ENCODE data around the gene STXBP5.

The STXBP5 gene

GRCh38 chr6:147274776-147275175 is 70.6 kb downstream of the STXBP5 start:
- Histone ChIP-seq H3K27ac (ENCODE audit: low read depth, low read length) (no peak overlapping the region), H3K4me3 (ENCODE audit: low read length) (no peak overlapping the region), H3K9me3 (ENCODE audit: insufficient read depth, low read depth, low read length) (peaks cover 4% of the 10 kb centered on the region; the same call in 1 of the 2 replicates), H3K36me3 (ENCODE audit: insufficient read depth, low read length) (peaks cover 27% of the 10 kb centered on the region), H3K9ac (ENCODE audit: low read depth, low read length) (no peak overlapping the region), H3K4me1 (ENCODE audit: insufficient read depth, low read length) (no peaks in the 10 kb centered on the region), H3K27me3 (ENCODE audit: insufficient read depth, low read length) (no peaks in the 10 kb centered on the region)

DNA sequence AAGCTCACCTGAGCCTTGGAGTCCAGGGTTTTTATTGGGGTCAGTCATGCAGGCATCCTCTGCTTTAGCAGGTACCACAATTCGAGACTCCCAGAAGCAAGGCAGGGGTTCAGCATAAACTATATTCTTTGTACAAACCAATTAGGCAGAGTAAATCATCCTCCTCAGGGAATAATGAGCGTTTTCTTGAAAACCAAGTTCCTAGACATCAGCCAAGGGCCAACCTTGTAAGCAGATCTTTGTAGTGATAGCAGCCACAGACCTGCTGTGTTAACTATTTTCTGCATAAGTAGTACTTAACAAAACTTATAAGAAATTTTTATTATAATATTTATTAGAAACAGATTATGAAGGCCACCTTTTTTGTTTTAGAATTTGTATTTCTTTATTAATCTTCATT is 74.7 kb downstream of the STXBP5 start:
- Histone ChIP-seq H3K4me3 (ENCODE audit: low read length) (no peak overlapping the region), H3K4me1 (ENCODE audit: insufficient read depth, low read length) (no peaks in the 10 kb centered on the region), H3K9ac (ENCODE audit: low read depth, low read length) (no peak overlapping the region), H3K36me3 (ENCODE audit: insufficient read depth, low read length) (peaks cover 29% of the 10 kb centered on the region), H3K27ac (ENCODE audit: low read depth, low read length) (no peak overlapping the region), H3K27me3 (ENCODE audit: insufficient read depth, low read length) (no peaks in the 10 kb centered on the region), H3K9me3 (ENCODE audit: insufficient read depth, low read depth, low read length) (peaks cover 8% of the 10 kb centered on the region; the same call in 1 of the 2 replicates)
- 99% methylated on average over 2 of the region's 2 CpGs for WGBS

GRCh38 chr6:147279427-147279826 is 75.2 kb downstream of the STXBP5 start:
- no peak overlapping the region for H3K4me3 ChIP-seq (ENCODE audit: low read length)
- H3K9ac ChIP-seq (ENCODE audit: low read depth, low read length) = no peak overlapping the region
- peaks cover 29% of the 10 kb centered on the region for H3K36me3 ChIP-seq (ENCODE audit: insufficient read depth, low read length)
- no peak overlapping the region for H3K27ac ChIP-seq (ENCODE audit: low read depth, low read length)
- H3K4me1 ChIP-seq (ENCODE audit: insufficient read depth, low read length) = no peaks in the 10 kb centered on the region
- WGBS = no CpG with 5 or more reads among the region's 2 CpGs
- no peaks in the 10 kb centered on the region for H3K27me3 ChIP-seq (ENCODE audit: insufficient read depth, low read length)
- peaks cover 8% of the 10 kb centered on the region; the same call in 1 of the 2 replicates for H3K9me3 ChIP-seq (ENCODE audit: insufficient read depth, low read depth, low read length)

- peaks cover 8% of the 10 kb centered on the region; the same call in 1 of the 2 replicates for H3K9me3 ChIP-seq (ENCODE audit: insufficient read depth, low read depth, low read length)
- H3K4me1 ChIP-seq (ENCODE audit: insufficient read depth, low read length) = no peaks in the 10 kb centered on the region
- no peak overlapping the region for H3K27ac ChIP-seq (ENCODE audit: low read depth, low read length)
- H3K36me3 ChIP-seq (ENCODE audit: insufficient read depth, low read length) = peaks cover 29% of the 10 kb centered on the region
- H3K27me3 ChIP-seq (ENCODE audit: insufficient read depth, low read length) = no peaks in the 10 kb centered on the region
- H3K9ac ChIP-seq (ENCODE audit: low read depth, low read length) = no peak overlapping the region
- no peak overlapping the region for H3K4me3 ChIP-seq (ENCODE audit: low read length)
- 94% methylated on average over 1 of the region's 2 CpGs for WGBS
These were observed 77.8 kb downstream of the STXBP5 start for GRCh38 chr6:147281895-147282565.

DNA sequence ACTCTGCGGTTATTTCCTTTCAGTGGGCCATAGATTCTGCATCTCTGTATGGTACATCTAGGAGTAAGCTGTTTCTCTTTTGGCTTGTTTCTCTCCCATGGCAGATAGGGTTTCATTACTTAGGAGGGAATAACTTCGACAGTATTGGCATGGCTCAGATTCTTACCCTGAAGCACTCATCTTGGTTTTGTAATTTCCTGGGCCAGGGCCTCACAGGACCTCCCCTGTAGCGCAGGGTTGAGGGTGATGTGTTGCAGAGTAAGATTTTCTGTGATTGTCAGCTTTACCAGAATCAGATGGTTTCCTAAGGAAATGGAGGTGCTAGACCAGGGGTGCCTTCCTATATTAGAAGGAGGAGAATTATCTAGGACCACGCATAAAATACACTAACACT is 78.3 kb downstream of the STXBP5 start:
- no peaks in the 10 kb centered on the region for H3K4me1 ChIP-seq (ENCODE audit: insufficient read depth, low read length)
- H3K27ac ChIP-seq (ENCODE audit: low read depth, low read length) = no peak overlapping the region
- no peak overlapping the region for H3K4me3 ChIP-seq (ENCODE audit: low read length)
- H3K9ac ChIP-seq (ENCODE audit: low read depth, low read length) = no peak overlapping the region
- peaks cover 28% of the 10 kb centered on the region for H3K36me3 ChIP-seq (ENCODE audit: insufficient read depth, low read length)
- WGBS = 95% methylated on average over 3 of the region's 4 CpGs
- peaks cover 8% of the 10 kb centered on the region; the same call in 1 of the 2 replicates for H3K9me3 ChIP-seq (ENCODE audit: insufficient read depth, low read depth, low read length)
- no peaks in the 10 kb centered on the region for H3K27me3 ChIP-seq (ENCODE audit: insufficient read depth, low read length)

DNA sequence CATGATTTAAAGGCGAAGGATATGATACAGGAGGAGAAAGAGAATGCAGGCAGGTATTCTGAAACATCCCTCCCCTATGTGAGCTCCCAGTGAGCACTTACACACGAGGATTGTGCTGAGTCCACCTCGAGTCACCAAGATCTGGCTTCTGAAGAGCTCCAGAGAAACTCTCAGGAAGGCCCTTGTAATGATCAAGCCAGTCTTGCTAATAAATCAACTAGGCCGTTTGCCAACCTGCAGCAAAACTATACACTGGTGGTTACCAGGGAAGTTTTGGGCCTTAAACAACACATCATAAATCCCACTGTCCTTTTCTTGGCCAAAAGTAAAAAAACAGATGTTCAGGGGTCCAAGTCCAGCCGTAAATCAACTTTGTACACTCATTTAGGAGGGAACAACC is 79.2 kb downstream of the STXBP5 start:
- H3K9ac ChIP-seq (ENCODE audit: low read depth, low read length) = no peak overlapping the region
- WGBS = 87% methylated on average over 4 of the region's 5 CpGs
- H3K27me3 ChIP-seq (ENCODE audit: insufficient read depth, low read length) = no peaks in the 10 kb centered on the region
- H3K27ac ChIP-seq (ENCODE audit: low read depth, low read length) = no peak overlapping the region
- H3K36me3 ChIP-seq (ENCODE audit: insufficient read depth, low read length) = peaks cover 19% of the 10 kb centered on the region
- H3K4me3 ChIP-seq (ENCODE audit: low read length) = no peak overlapping the region
- no peaks in the 10 kb centered on the region for H3K4me1 ChIP-seq (ENCODE audit: insufficient read depth, low read length)
- H3K9me3 ChIP-seq (ENCODE audit: insufficient read depth, low read depth, low read length) = 0 out of 2 replicates have a peak, but pooled peaks cover 4% of the 10 kb centered on the region

DNA sequence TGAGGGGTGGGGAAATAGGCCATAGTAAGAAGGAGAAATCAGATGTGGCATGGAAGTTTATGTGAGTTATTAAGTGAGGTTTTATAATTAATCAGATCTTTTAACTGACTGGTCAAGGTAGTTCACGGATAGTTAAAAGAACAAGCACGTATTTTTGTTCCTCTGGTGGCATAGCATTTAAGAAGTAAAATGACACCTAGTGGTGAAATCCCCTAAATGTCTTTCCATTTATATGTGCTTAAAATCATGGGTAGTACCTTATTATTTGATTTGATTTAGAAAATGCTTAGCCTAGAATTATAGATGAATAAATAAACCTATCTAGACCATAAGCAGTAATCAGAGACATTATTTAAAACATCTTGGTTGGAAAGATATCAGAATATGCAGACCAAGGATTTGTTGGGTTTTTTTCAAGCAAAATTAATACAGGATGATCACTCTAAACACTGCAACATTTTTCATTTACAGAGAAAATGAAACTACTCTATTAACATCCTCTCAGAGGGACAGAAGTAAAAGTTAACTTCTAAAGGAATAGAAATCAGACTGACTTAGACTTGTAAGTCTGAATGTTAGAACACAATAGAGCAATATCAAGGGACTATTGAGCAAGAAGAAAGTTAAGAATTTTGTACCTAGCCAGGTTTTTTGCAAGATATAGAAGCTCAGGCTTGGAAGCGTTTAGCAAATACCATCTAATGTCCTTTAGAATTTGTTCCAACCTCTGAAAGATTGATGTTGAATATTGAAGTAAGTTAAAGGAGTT is 81.1 kb downstream of the STXBP5 start:
- H3K9me3 ChIP-seq (ENCODE audit: insufficient read depth, low read depth, low read length) = 0 out of 2 replicates have a peak, but pooled peaks cover 3% of the 10 kb centered on the region
- 66% methylated on average over 3 of the region's 3 CpGs for WGBS

GRCh38 chr6:147287869-147288271 is 83.7 kb downstream of the STXBP5 start:
- Histone ChIP-seq H3K27ac (ENCODE audit: low read depth, low read length) (no peak overlapping the region), H3K27me3 (ENCODE audit: insufficient read depth, low read length) (no peaks in the 10 kb centered on the region), H3K4me3 (ENCODE audit: low read length) (no peak overlapping the region), H3K36me3 (ENCODE audit: insufficient read depth, low read length) (no peaks in the 10 kb centered on the region), H3K9ac (ENCODE audit: low read depth, low read length) (no peak overlapping the region), H3K9me3 (ENCODE audit: insufficient read depth, low read depth, low read length) (no peaks in the 10 kb centered on the region), H3K4me1 (ENCODE audit: insufficient read depth, low read length) (no peaks in the 10 kb centered on the region)
- WGBS = 96% methylated on average over 3 of the region's 3 CpGs

More for the DNA sequence above, 81.1 kb downstream of the STXBP5 start:
- Histone ChIP-seq H3K4me3 (ENCODE audit: low read length) (no peak overlapping the region), H3K27ac (ENCODE audit: low read depth, low read length) (no peak overlapping the region), H3K9ac (ENCODE audit: low read depth, low read length) (no peak overlapping the region), H3K4me1 (ENCODE audit: insufficient read depth, low read length) (no peaks in the 10 kb centered on the region), H3K27me3 (ENCODE audit: insufficient read depth, low read length) (no peaks in the 10 kb centered on the region), H3K36me3 (ENCODE audit: insufficient read depth, low read length) (peaks cover under 1% of the 10 kb centered on the region; the same call in 1 of the 2 replicates)

- 92% methylated on average over 2 of the region's 2 CpGs for WGBS
- peaks cover 23% of the 10 kb centered on the region for H3K9me3 ChIP-seq (ENCODE audit: insufficient read depth, low read depth, low read length)
- H3K4me1 ChIP-seq (ENCODE audit: insufficient read depth, low read length) = no peaks in the 10 kb centered on the region
- H3K27ac ChIP-seq (ENCODE audit: low read depth, low read length) = no peak overlapping the region
- H3K36me3 ChIP-seq (ENCODE audit: insufficient read depth, low read length) = peaks cover 13% of the 10 kb centered on the region; the same call in 1 of the 2 replicates
- H3K4me3 ChIP-seq (ENCODE audit: low read length) = no peak overlapping the region
- no peaks in the 10 kb centered on the region for H3K27me3 ChIP-seq (ENCODE audit: insufficient read depth, low read length)
- H3K9ac ChIP-seq (ENCODE audit: low read depth, low read length) = no peak overlapping the region
These were observed 92.9 kb downstream of the STXBP5 start for GRCh38 chr6:147297124-147297523.

DNA sequence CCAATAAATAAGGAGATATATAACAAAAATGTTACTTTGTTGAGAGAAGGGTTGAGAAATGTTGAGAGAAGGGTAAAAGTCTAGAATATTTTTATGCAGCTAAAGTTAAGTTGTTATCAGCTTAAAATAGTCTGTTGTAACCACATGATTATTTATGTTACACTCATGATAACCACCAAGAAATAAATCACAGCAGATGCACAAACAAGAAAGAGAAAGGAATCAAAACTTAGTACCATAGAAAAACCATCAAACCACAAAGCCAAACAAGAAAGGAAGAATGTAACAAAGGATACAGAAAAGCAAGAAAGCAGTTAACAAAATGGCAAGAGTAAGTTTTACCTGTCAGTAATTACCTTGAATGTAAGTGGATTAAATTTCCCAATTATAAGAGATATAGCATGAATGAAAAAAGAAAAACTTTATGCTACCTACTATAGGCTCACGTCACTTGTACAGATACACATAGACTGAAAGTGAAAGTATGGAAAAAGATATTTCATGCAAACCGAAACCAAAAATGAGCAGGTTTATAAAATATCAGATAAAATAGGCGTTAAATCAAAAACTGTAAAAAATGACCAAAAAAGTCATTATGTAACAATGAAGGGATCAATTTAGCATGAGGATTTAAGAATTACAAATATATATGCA is 93.6 kb downstream of the STXBP5 start:
- H3K9me3 ChIP-seq (ENCODE audit: insufficient read depth, low read depth, low read length) = peaks cover 26% of the 10 kb centered on the region
- no peak overlapping the region for H3K9ac ChIP-seq (ENCODE audit: low read depth, low read length)
- no peaks in the 10 kb centered on the region for H3K4me1 ChIP-seq (ENCODE audit: insufficient read depth, low read length)
- H3K27ac ChIP-seq (ENCODE audit: low read depth, low read length) = no peak overlapping the region
- no peaks in the 10 kb centered on the region for H3K27me3 ChIP-seq (ENCODE audit: insufficient read depth, low read length)
- H3K36me3 ChIP-seq (ENCODE audit: insufficient read depth, low read length) = peaks cover 13% of the 10 kb centered on the region; the same call in 1 of the 2 replicates
- H3K4me3 ChIP-seq (ENCODE audit: low read length) = no peak overlapping the region
- 100% methylated on average over 2 of the region's 3 CpGs for WGBS

DNA sequence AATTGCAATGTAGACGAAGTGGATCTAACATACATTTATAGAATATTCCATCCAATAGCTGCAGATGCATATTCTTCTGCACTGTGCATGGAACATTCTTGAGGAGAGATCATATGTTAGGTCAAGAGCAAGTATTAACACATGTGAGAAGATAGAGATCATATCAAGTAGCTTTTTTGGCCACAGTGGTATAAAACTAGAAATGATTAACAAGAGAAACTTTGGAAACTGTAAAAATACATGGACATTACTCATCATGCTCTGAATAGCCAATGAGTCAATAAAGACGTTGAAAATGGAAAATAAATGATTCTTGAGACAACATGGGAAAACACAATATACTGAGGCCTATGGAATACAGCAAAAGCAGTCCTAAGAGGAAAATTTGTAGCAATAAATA is 94.2 kb downstream of the STXBP5 start:
- Histone ChIP-seq H3K27ac (ENCODE audit: low read depth, low read length) (no peak overlapping the region), H3K9ac (ENCODE audit: low read depth, low read length) (no peak overlapping the region), H3K4me1 (ENCODE audit: insufficient read depth, low read length) (no peaks in the 10 kb centered on the region), H3K27me3 (ENCODE audit: insufficient read depth, low read length) (no peaks in the 10 kb centered on the region), H3K36me3 (ENCODE audit: insufficient read depth, low read length) (peaks cover 18% of the 10 kb centered on the region), H3K9me3 (ENCODE audit: insufficient read depth, low read depth, low read length) (peaks cover 32% of the 10 kb centered on the region), H3K4me3 (ENCODE audit: low read length) (no peak overlapping the region)
- WGBS = 71% methylated on average over 1 of the region's 2 CpGs

All from HUES64 (cell line).